Testis (tissue), 3 donors: ENCODE results near the gene CYP2U1. TPM values are rescaled to one million over a fixed set of nuclear protein-coding genes. Genes with fewer than 3 reads are reported as not detected.

ENCODE experiments used
- DNase-seq: peaks from one replicate; pipeline ENCODE4 v3.0.0-alpha.2; 2019
- H3K27ac ChIP-seq, 2 donors: fragments of 200-600 bp; sonication (generic); one replicate each; pipeline ENCODE4 v1.5.1; 2019
- H3K27me3 ChIP-seq: fragments of 200-600 bp; sonication (generic); one replicate; pipeline ENCODE4 v1.5.1; 2019
- H3K36me3 ChIP-seq: fragments of 200-600 bp; sonication (generic); one replicate; pipeline ENCODE4 v1.5.1; 2017; ENCODE audit warnings: low read depth; ENCODE audit errors: missing control alignments
- H3K4me1 ChIP-seq: fragments of 200-600 bp; sonication (generic); one replicate; pipeline ENCODE4 v1.5.1; 2019
- H3K4me3 ChIP-seq, 2 donors: fragments of 200-600 bp; sonication (generic); one replicate each; pipeline ENCODE4 v1.5.1; 2017 to 2019
- H3K9me3 ChIP-seq: fragments of 200-600 bp; sonication (generic); one replicate; pipeline ENCODE4 v1.5.1; 2017
- POLR2A ChIP-seq: fragments of 450-650 bp; IDR thresholded peaks from one replicate; pipeline ENCODE4 v1.6.1; 2017; ENCODE audit warnings: antibody characterized with exemption, mild to moderate bottlenecking, moderate library complexity
- WGBS, 2 donors: methylation state at CpG; one replicate each; pipeline ENCODE4 v1.1.5; 2018; 5-methylcytosine and 5-hydroxymethylcytosine counted together
- intact Hi-C: fragments of 100-400 bp; cut with DNase I; formaldehyde crosslinking; loops from one replicate; pipeline ENCODE4 v1.15.1; 2023; ENCODE audit warnings: low total_unique reads
- polyA plus RNA-seq: library from polyadenylated mRNA; stranded (reverse); fragments of 350-450 nt; fragmentation: Illumina TruSeq; extraction: RNeasy Lipid Tissue Mini Kit (QIAGEN cat#74804); gene quantifications from one replicate; pipeline ENCODE4 v1.2.3, GENCODE V29; 2014; ENCODE audit warnings: low read depth, low replicate concordance; ENCODE audit not compliant: insufficient read depth
- total RNA-seq, 2 donors: library from RNA; depleted of rRNA; stranded (reverse); fragments of >200 nt; gene quantifications; one replicate each; pipeline ENCODE4 v1.2.3, GENCODE V29; 2016
- TF ChIP-seq, protein P1 (sequence below), 3 experiments: fragments of 450-650 bp in 2 of 3; fragments of 200-600 bp in 1 of 3; sonication (generic) in 1 of 3; IDR thresholded peaks; one replicate each; pipeline ENCODE4 v1.5.1; 2016 to 2019; ENCODE audit warnings: antibody characterized with exemption in 3 of 3, mild to moderate bottlenecking in 2 of 3, moderate library complexity in 1 of 3

CYP2U1 gene
- total and polyA plus RNA-seq, 3 donors from 2014 or later: 6.9 to 8.5 (median 7.7) TPM

DNA sequence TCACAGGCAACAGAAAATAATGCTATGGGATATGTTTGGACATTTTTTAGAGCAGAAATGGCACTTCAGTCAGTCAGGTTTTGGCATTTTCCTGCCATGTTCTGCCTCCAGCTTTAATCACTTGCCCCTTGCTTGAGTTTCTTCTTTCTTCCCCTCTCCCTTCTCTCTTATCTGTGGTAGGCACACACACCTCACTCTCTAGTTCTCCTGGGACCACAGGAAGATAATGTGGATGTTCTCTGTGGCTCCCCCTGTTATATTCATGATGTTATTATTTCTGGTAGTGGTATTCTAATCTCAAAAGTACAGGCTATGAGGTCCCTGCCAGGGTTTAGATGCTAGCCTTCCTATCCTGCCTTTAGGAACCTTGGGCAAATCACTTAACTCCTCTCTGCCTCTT, 63.5 kb downstream of the CYP2U1 start:
- intact Hi-C loops: no loop called here
- no peaks in the 10 kb centered on the region for H3K36me3 ChIP-seq
- H3K4me3 ChIP-seq: no peak overlapping the region
- DNase-seq: no peak
- peaks cover 24% of the 10 kb centered on the region for H3K4me1 ChIP-seq
- no peak overlapping the region for H3K27ac ChIP-seq
- H3K9me3 ChIP-seq: no peaks in the 10 kb centered on the region
- TF ChIP-seq POLR2A: no peak
- TF ChIP-seq, protein P1, sequence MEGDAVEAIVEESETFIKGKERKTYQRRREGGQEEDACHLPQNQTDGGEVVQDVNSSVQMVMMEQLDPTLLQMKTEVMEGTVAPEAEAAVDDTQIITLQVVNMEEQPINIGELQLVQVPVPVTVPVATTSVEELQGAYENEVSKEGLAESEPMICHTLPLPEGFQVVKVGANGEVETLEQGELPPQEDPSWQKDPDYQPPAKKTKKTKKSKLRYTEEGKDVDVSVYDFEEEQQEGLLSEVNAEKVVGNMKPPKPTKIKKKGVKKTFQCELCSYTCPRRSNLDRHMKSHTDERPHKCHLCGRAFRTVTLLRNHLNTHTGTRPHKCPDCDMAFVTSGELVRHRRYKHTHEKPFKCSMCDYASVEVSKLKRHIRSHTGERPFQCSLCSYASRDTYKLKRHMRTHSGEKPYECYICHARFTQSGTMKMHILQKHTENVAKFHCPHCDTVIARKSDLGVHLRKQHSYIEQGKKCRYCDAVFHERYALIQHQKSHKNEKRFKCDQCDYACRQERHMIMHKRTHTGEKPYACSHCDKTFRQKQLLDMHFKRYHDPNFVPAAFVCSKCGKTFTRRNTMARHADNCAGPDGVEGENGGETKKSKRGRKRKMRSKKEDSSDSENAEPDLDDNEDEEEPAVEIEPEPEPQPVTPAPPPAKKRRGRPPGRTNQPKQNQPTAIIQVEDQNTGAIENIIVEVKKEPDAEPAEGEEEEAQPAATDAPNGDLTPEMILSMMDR (IDR thresholded peaks at IDR 0.05): no peak
- H3K27me3 ChIP-seq: no peaks in the 10 kb centered on the region

DNA sequence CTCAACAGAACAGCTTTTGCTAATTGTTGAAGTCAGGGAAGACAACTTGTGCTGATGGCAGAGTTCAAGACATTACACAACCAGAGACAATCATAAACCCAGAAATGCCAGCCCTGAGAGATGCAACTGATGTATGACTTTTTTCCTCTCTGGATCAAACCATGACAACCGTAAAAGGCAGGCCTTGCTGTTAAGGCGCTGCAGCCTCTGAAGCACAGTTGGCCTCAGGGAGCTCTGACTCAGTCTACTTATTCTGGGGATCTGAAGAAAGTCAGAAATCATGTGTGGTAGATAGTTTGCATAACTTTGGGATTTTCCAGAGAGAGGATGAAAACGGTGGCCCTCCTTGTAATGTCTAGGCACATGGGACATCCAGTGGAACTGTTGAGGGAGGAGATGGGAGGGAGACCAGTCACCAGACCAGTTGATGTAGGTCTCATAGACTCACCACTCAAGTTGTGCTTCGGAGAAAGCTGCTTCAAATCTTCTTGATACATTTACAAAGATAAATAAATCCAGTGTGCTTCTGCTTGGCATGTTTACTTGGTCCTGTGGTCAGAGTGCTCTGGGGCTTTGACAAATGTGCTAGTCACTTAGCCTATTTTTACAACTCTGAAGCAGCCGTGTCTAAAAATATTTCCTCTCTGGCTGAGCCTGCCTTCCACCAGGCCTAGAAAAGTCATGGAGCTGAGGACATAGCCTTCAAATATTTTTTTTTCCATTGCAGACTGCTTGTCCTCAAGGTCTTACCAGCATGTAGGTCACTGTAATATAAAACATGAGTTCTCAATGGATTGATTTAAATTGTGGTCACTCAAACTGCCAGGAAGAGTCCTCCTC, 65.8 kb downstream of the CYP2U1 start:
- peak; percentile 18 for DNase-seq
- no peak for TF ChIP-seq POLR2A
- TF ChIP-seq, protein P1 (IDR thresholded peaks at IDR 0.05): no peak
- H3K27ac ChIP-seq: peak overlapping the region in 1 of 2 donors; percentile 68
- WGBS, 2 donors: 68 to 71% methylated on average over 5 of the region's 5 CpGs
- peaks cover 19% of the 10 kb centered on the region for H3K4me1 ChIP-seq
- no peaks in the 10 kb centered on the region for H3K36me3 ChIP-seq
- no peaks in the 10 kb centered on the region for H3K27me3 ChIP-seq
- no peaks in the 10 kb centered on the region for H3K9me3 ChIP-seq
- no peak overlapping the region for H3K4me3 ChIP-seq
- intact Hi-C loops: no loop called here

DNA sequence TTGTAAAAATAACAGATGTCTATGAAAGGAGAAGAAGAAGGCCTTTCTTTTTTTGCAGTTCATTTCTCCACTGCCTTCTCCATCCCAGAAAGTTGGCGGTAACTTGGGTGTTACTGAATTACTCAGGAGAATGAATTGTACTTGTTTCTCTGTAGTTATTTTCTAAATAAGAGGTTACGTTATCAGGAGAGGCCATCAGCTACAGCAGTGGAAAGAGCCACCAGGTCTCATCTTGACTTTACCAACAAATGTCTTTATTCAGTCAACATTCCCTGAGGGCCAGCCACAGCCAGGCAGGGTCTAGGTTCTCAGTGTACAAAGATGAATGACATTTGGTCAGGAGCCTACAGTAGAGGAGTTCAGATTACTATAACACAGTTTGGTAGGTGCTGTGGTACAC, 66.4 kb downstream of the CYP2U1 start:
- H3K27me3 ChIP-seq: no peaks in the 10 kb centered on the region
- peak overlapping the region; percentile 3 to 68 for H3K27ac ChIP-seq
- no peak for TF ChIP-seq POLR2A
- TF ChIP-seq, protein P1 (IDR thresholded peaks at IDR 0.05): no peak
- H3K36me3 ChIP-seq: no peaks in the 10 kb centered on the region
- H3K4me3 ChIP-seq: no peak overlapping the region
- 58 to 80% methylated on average over 2 of the region's 2 CpGs for WGBS, 2 donors
- DNase-seq: no peak
- H3K9me3 ChIP-seq: no peaks in the 10 kb centered on the region
- peaks cover 13% of the 10 kb centered on the region for H3K4me1 ChIP-seq
- intact Hi-C loops: no loop called here

DNA sequence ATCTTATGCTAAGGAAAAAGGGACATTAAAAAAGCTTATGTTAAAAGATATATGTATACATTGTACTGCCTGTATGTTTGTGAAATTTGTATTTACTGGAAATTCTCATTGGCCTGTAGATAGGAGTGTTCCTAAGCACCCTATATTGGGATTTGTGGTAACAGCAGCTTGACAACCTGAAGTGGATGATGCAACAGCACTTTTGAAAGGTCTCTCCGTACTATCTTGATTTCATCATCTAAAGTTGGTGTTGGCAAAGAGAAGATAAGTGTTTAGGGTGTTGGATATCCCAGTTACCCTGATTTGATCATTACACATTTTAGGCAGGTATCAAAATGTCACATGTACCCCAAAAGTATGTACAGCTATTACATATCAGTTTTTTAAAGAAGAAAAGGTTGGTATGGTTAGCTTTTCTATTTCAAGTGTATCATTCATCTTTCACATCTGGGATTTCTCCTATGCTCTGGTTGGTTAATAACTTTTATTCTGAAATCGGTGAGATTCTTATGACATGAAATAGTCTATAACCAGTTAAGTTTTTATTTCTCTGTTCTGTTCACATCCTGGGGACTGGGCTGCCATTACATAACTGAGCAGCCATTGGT, 68.7 kb downstream of the CYP2U1 start:
- DNase-seq: no peak
- Histone ChIP-seq H3K27me3 (no peaks in the 10 kb centered on the region), H3K4me1 (no peaks in the 10 kb centered on the region), H3K4me3 (no peak overlapping the region), H3K27ac (no peak overlapping the region), H3K9me3 (no peaks in the 10 kb centered on the region), H3K36me3 (no peaks in the 10 kb centered on the region)
- intact Hi-C loops: no loop called here
- 93 to 94% methylated on average over 2 of the region's 2 CpGs for WGBS, 2 donors
- TF ChIP-seq, protein P1 (IDR thresholded peaks at IDR 0.05): no peak
- TF ChIP-seq POLR2A: no peak
